BJ (cell line): ENCODE results near the gene GIT2. TPM values are rescaled to one million over a fixed set of nuclear protein-coding genes. Genes with fewer than 3 reads are reported as not detected.

Experiments
- CTCF ChIA-PET: fragments of 350-600 bp; formaldehyde crosslinking; extraction: SDS; loops from one replicate; lab custom pipeline; 2021; ENCODE audit warnings: antibody characterized with exemption, inconsistent platforms; lab: Yijun Ruan, JAX
- POLR2A ChIA-PET: fragments of 300-600 bp; sonication (Branson Sonifier 250); formaldehyde crosslinking; extraction: SDS; loops from one replicate; lab custom pipeline; 2021; ENCODE audit warnings: antibody characterized with exemption; lab: Charles Lee
- DNase-seq: peaks from one replicate; pipeline ENCODE4 v3.0.0-alpha.2; 2011; ENCODE audit warnings: low read depth
- H3K27me3 ChIP-seq: 2 replicates; pipeline ENCODE4 v1.6.0; 2011; ENCODE audit warnings: low read length; ENCODE audit not compliant: control insufficient read depth, insufficient read depth
- H3K36me3 ChIP-seq: 2 replicates; pipeline ENCODE4 v1.5.1; 2011; ENCODE audit warnings: low read length; ENCODE audit not compliant: control insufficient read depth, insufficient read depth
- H3K4me3 ChIP-seq: 2 replicates; pipeline ENCODE4 v1.5.1; 2011; ENCODE audit warnings: low read depth, mild to moderate bottlenecking, control low read depth, low read length
- polyA plus RNA-seq: library from polyadenylated mRNA; depleted of rRNA; stranded (reverse); fragments of >200 nt; gene quantifications from 2 replicates; pipeline ENCODE4 v1.2.3, GENCODE V29; 2011
- TF ChIP-seq, protein P1 (sequence below): IDR thresholded peaks from 2 replicates; pipeline ENCODE4 v1.5.1; 2011; ENCODE audit warnings: low read depth, mild to moderate bottlenecking, control low read depth, inconsistent platforms, low read length, moderate library complexity; ENCODE audit not compliant: insufficient read depth

Gene GIT2
- polyA plus RNA-seq, 1 experiment: 49.0 TPM

DNA sequence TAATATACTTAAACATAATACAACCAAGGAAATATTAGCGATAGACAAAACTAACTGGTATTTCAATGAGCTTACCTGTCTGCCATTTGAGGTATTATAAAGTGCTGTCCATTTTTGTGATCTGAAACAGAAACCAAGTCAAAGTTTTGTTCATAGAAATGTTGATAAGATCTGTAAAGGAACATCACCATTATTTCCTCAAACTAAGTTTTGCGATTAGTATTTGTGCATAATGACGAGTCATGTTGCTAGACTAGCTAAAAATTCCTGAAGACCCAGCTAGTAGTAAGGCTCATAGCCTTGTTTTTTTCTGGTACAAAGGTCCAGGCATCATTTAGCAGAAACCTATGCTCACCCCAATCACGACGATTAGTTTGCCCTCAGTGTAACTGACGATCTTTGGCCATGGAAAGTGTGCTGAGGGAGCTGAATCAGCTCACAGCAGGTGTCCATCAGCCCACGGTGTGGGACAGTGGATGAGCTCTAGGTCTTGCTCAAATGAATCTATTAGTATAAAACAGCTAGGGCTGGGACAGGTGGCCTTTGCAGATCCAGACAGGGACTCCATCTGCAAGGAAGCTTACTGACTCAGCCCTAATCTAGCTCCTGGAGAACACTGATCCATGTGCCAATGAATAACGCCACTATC lies 28.7 kb downstream of the GIT2 start:
- Histone ChIP-seq H3K4me3 (no peak overlapping the region), H3K36me3 (peaks cover 9% of the 10 kb centered on the region), H3K27me3 (no peaks in the 10 kb centered on the region)
- DNase-seq: no peak
- ChIA-PET CTCF (interaction anchor here (1.1 to 1.2 kb wide), 2 partner anchors 11 to 122 kb away, joined by 3 to 4 read pairs; no protein-coding TSS in a partner anchor), POLR2A (no interaction called here)
- TF ChIP-seq, protein P1, sequence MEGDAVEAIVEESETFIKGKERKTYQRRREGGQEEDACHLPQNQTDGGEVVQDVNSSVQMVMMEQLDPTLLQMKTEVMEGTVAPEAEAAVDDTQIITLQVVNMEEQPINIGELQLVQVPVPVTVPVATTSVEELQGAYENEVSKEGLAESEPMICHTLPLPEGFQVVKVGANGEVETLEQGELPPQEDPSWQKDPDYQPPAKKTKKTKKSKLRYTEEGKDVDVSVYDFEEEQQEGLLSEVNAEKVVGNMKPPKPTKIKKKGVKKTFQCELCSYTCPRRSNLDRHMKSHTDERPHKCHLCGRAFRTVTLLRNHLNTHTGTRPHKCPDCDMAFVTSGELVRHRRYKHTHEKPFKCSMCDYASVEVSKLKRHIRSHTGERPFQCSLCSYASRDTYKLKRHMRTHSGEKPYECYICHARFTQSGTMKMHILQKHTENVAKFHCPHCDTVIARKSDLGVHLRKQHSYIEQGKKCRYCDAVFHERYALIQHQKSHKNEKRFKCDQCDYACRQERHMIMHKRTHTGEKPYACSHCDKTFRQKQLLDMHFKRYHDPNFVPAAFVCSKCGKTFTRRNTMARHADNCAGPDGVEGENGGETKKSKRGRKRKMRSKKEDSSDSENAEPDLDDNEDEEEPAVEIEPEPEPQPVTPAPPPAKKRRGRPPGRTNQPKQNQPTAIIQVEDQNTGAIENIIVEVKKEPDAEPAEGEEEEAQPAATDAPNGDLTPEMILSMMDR: no peak

DNA sequence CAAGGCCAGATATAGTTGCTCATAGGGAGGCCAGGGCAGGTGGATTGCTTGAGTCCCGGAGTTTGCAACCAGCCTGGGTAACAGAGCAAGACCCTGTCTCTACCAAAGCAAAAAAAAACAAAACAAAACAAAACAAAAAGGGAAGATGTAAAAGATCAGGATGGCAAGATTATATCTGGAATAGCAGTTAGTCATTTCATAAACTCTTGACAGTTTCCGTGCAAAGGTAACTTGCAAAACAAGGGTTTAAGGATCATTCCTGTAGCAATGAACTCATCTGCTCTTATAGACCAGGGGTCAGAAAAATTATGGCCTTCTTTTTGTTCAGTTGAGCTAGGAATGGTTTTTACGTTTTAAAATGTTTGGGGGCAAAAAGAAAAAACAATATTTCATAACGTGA lies 29.6 kb downstream of the GIT2 start:
- Histone ChIP-seq H3K27me3 (no peaks in the 10 kb centered on the region), H3K36me3 (peaks cover 11% of the 10 kb centered on the region), H3K4me3 (no peak overlapping the region)
- TF ChIP-seq, protein P1: no peak
- ChIA-PET CTCF (interaction anchor here (1.2 kb wide), 1 partner anchor 121 kb away, joined by 4 read pairs; no protein-coding TSS in a partner anchor), POLR2A (no interaction called here)
- DNase-seq: no peak

DNA sequence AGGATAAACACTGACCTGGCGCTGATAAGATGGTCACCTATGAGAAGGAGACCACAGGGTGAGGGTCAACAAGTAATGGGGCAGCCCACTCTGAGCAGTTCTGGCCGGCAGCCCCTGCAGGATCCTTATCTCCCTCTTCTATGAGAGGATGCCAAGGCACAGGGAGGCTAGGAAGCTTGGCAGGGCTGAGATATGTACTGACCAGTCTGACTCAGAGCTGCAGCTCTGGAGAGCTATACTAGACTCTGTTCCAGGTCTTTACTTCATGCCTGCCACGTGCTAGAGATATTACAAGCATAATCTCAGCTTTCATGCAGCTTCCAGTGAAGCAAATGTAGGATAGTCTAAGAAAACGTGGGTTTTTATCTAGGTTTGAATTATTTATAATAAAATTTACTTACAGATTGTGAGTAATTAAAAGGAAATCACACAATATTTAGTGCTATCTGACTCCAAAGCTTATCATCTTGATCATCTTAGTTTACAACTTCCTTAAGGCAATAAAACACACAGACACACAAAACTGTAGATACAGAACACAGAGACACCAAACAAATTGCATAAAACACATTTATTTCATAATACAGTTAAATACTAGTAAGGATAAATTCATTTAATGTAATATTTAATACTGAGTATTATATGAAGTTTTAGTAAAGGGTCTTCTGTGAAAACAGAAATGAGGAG lies 32.3 kb downstream of the GIT2 start:
- ChIA-PET CTCF (interaction anchor here (0.7 to 1.7 kb wide), 6 partner anchors 11 to 95 kb away, joined by 3 read pairs; no protein-coding TSS in a partner anchor), POLR2A (no interaction called here)
- Histone ChIP-seq H3K36me3 (peaks cover 8% of the 10 kb centered on the region), H3K4me3 (no peak overlapping the region), H3K27me3 (no peaks in the 10 kb centered on the region)
- TF ChIP-seq, protein P1: no peak
- no peak for DNase-seq

DNA sequence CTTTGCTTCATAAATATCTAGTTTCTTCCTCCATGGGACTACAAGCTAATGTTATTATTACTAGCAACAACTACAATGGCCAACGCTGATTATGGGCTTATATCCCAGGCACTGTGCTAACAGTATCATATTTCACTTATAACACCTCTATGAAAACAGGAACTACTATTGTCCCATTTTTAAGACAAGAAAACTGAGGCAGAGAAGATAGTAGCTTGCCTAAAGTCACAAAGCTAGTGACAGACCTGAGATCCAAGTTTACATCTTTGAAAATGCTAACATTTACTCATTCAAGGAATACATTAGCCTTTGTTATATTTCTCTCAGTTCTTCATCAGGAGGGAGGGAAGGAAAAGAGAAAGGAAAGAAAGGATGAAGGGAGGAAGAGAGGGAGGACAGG lies 32.8 kb downstream of the GIT2 start:
- ChIA-PET POLR2A (no interaction called here), CTCF (interaction anchor here (0.9 to 1.7 kb wide), 4 partner anchors 10 to 95 kb away, joined by 3 read pairs; no protein-coding TSS in a partner anchor)
- Histone ChIP-seq H3K27me3 (no peaks in the 10 kb centered on the region), H3K36me3 (peaks cover 6% of the 10 kb centered on the region), H3K4me3 (no peak overlapping the region)
- TF ChIP-seq, protein P1: no peak
- DNase-seq: no peak

DNA sequence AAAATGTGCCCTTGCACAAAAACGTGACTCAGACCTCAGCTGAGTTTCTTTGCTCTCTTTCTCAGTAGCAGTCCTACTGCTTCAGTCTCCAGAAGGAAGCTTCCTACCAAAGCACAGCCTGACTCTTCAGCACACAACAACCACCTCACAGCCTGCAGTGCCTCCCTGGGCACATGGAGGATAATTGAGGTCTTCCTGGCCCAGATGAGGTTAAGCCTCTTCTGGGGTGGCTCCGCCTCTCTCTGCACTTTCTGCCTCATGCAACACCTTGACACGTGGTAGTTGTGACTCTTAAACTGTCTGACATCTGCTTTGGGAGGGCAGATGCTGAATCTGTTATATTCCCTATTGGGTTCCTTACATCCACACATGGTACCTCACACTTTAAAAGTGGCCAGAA lies 33.8 kb downstream of the GIT2 start:
- no peak for DNase-seq
- TF ChIP-seq, protein P1: no peak
- POLR2A ChIA-PET: no interaction called here
- no peaks in the 10 kb centered on the region for H3K27me3 ChIP-seq
- peaks cover 6% of the 10 kb centered on the region for H3K36me3 ChIP-seq
- no peak overlapping the region for H3K4me3 ChIP-seq
- CTCF ChIA-PET: interaction anchor here (0.9 to 2.0 kb wide), 3 partner anchors 9 to 28 kb away, joined by 3 to 9 read pairs (median 3); no protein-coding TSS in a partner anchor
